ENCODE results near the gene TPGS2.
"Not testable (repeated sequence)": the region's sequence is repeated elsewhere in the genome, so short reads cannot be mapped to it uniquely, and the experiment has no call there.

The TPGS2 gene

GRCh38 chr18:36777566-36777965 lies 51.2 kb downstream of the TPGS2 start:
- no peak for DNase-seq (ENCODE audit: low read depth in 1 of 2, low spot score in 1 of 2)

- DNase-seq (ENCODE audit: low read depth in 1 of 2, low spot score in 1 of 2) = no peak
Observed at GRCh38 chr18:36776650-36777049, 52.2 kb downstream of the TPGS2 start.

GRCh38 chr18:36775396-36775795 lies 53.4 kb downstream of the TPGS2 start:
- DNase-seq (ENCODE audit: low read depth in 1 of 2, low spot score in 1 of 2) = no peak

GRCh38 chr18:36772241-36772723 lies 56.5 kb downstream of the TPGS2 start:
- DNase-seq (ENCODE audit: low read depth in 1 of 2, low spot score in 1 of 2) = no peak

- DNase-seq (ENCODE audit: low read depth in 1 of 2, low spot score in 1 of 2) = no peak
Observed at GRCh38 chr18:36771245-36771644, 57.6 kb downstream of the TPGS2 start.

GRCh38 chr18:36770315-36770946 lies 58.4 kb downstream of the TPGS2 start:
- no peak for DNase-seq (ENCODE audit: low read depth in 1 of 2, low spot score in 1 of 2)

- DNase-seq (ENCODE audit: low read depth in 1 of 2, low spot score in 1 of 2) = no peak
Observed at GRCh38 chr18:36769611-36770314, 59.0 kb downstream of the TPGS2 start.

- DNase-seq (ENCODE audit: low read depth in 1 of 2, low spot score in 1 of 2) = no peak
Observed at GRCh38 chr18:36769172-36769571, 59.6 kb downstream of the TPGS2 start.

GRCh38 chr18:36766836-36767235 lies 62.0 kb downstream of the TPGS2 start:
- no peak for DNase-seq (ENCODE audit: low read depth in 1 of 2, low spot score in 1 of 2)

GRCh38 chr18:36762965-36763364 lies 65.8 kb downstream of the TPGS2 start:
- DNase-seq (ENCODE audit: low read depth in 1 of 2, low spot score in 1 of 2) = not testable (repeated sequence)

GRCh38 chr18:36762074-36762473 lies 66.7 kb downstream of the TPGS2 start:
- DNase-seq (ENCODE audit: low read depth in 1 of 2, low spot score in 1 of 2) = no peak

- no peak for DNase-seq (ENCODE audit: low read depth in 1 of 2, low spot score in 1 of 2)
Observed at GRCh38 chr18:36761186-36761698, 67.6 kb downstream of the TPGS2 start.

- no peak for DNase-seq (ENCODE audit: low read depth in 1 of 2, low spot score in 1 of 2)
Observed at GRCh38 chr18:36760598-36760997, 68.2 kb downstream of the TPGS2 start.

GRCh38 chr18:36759167-36759776 lies 69.5 kb downstream of the TPGS2 start:
- no peak for DNase-seq (ENCODE audit: low read depth in 1 of 2, low spot score in 1 of 2)

- DNase-seq (ENCODE audit: low read depth in 1 of 2, low spot score in 1 of 2) = no peak
Observed at GRCh38 chr18:36758623-36759022, 70.2 kb downstream of the TPGS2 start.

GRCh38 chr18:36757991-36758390 lies 70.8 kb downstream of the TPGS2 start:
- no peak for DNase-seq (ENCODE audit: low read depth in 1 of 2, low spot score in 1 of 2)

GRCh38 chr18:36757081-36757480 lies 71.7 kb downstream of the TPGS2 start:
- DNase-seq (ENCODE audit: low read depth in 1 of 2, low spot score in 1 of 2) = no peak

GRCh38 chr18:36756242-36756641 lies 72.6 kb downstream of the TPGS2 start:
- DNase-seq (ENCODE audit: low read depth in 1 of 2, low spot score in 1 of 2) = no peak

- no peak for DNase-seq (ENCODE audit: low read depth in 1 of 2, low spot score in 1 of 2)
Observed at GRCh38 chr18:36752929-36753865, 75.6 kb downstream of the TPGS2 start.

GRCh38 chr18:36745219-36745975 lies 83.4 kb downstream of the TPGS2 start:
- no peak for DNase-seq (ENCODE audit: low read depth in 1 of 2, low spot score in 1 of 2)
